ENCODE measurements around the gene CYP2S1. TPM values are rescaled to one million over a fixed set of nuclear protein-coding genes. Genes with fewer than 3 reads are reported as not detected.
"Not testable (repeated sequence)": the region's sequence is repeated elsewhere in the genome, so short reads cannot be mapped to it uniquely, and the experiment has no call there.

CYP2S1 gene
- total RNA-seq, 2 donors from 2014 or later, result 0.13 TPM; not detected in 1

DNA sequence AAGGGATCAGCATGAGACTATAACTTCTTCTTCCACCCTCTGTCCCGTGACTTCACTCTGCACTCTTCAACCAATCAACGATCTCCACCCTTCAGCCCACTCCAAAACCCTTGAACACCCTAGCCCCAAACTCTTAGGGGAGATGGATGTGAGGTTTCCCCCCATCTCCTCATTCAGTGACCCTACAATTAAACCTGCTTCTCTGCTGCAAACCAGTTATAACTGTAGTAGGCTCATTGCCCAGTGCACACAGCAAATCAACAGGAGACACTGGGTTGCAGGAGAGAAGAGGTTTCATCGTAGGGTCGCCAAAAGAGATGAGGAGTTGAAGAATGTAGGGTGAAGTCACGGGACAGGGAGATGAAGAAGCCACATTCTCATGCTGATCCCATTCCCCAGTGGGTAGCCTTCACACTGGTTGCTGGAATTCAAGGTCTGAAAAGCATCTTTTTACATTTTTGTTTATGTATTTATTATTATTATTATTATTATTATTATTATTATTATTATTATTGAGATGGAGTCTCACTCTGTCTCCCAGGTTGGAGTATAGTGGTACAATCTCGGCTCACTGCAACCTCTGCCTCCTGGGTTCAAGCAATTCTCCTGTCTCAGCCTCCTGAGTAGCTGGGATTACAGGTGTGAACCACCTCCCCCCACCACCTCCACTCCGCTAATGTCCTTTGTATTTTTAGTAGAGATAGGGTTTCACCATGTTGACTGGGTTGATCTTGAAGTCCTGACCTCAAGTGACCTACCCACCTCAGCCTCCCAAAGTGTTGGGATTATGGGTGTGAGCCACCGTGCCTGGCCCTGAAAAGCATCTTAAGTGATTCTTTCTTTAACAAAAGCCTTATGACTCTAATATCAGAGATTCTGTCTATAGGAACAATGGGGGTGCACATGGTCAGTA, 5.8 kb upstream of the CYP2S1 start:
- ATAC-seq (replicated peaks), result no peak
- Mint-ChIP-seq H3K27ac (no peak overlapping the region), H3K27me3 (peaks cover 17% of the 10 kb centered on the region), H3K9me3 (no peaks in the 10 kb centered on the region), H3K4me3 (no peak overlapping the region), H3K4me1 (no peaks in the 10 kb centered on the region), H3K36me3 (ENCODE audit: low read depth) (no peaks in the 10 kb centered on the region)

GRCh38 chr19:41187884-41188279, 5.1 kb upstream of the CYP2S1 start:
- H3K27ac Mint-ChIP-seq, result no peak overlapping the region

DNA sequence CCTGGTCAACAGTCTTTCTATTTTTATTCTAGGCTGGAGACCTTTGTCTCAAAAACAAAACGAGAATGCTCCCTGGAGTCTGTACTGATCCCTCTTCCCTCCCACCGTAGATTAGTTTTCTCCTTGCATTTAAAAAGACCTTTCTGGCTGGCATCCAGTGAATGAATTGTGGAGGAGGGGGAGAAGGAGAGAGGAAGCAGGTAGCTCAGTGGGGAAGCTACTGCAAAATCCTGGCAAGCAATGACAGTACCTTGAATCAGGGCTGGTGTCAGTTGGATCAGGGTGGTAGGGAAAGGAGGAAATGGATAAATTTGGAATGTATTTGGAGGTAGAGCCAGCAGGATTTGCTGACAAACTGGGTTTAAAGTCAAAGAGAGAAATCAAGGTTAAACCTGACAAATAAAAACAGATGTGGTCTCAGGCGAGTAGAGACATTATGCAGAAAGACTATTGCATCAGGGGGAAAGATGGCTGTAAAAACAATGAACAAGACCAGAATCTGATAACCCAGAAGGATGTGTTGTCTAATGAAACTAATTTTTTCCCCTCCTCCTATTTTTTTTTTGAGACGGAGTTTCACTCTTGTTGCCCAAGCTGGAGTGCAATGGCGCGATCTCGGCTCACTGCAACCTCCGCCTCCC, 3.5 kb upstream of the CYP2S1 start:
- peaks cover 32% of the 10 kb centered on the region for H3K27me3 Mint-ChIP-seq
- peaks cover 11% of the 10 kb centered on the region for H3K4me1 Mint-ChIP-seq
- no peak for ATAC-seq (replicated peaks)
- no peak overlapping the region for H3K4me3 Mint-ChIP-seq
- H3K9me3 Mint-ChIP-seq, result no peaks in the 10 kb centered on the region
- H3K36me3 Mint-ChIP-seq (ENCODE audit: low read depth), result no peaks in the 10 kb centered on the region
- H3K27ac Mint-ChIP-seq, result no peak overlapping the region

More at GRCh38 chr19:41187884-41188279, 5.1 kb upstream of the CYP2S1 start:
- no peak overlapping the region for H3K4me3 Mint-ChIP-seq
- H3K36me3 Mint-ChIP-seq (ENCODE audit: low read depth), result no peaks in the 10 kb centered on the region
- no peaks in the 10 kb centered on the region for H3K9me3 Mint-ChIP-seq
- H3K4me1 Mint-ChIP-seq, result peaks cover 5% of the 10 kb centered on the region
- no peak for ATAC-seq (replicated peaks)
- H3K27me3 Mint-ChIP-seq, result peaks cover 24% of the 10 kb centered on the region

- Mint-ChIP-seq H3K4me3 (peak overlapping the region; percentile 30), H3K4me1 (peaks cover 11% of the 10 kb centered on the region), H3K36me3 (ENCODE audit: low read depth) (no peaks in the 10 kb centered on the region), H3K9me3 (no peaks in the 10 kb centered on the region), H3K27me3 (peaks cover 37% of the 10 kb centered on the region), H3K27ac (peak overlapping the region; percentile 44)
- no peak for ATAC-seq (replicated peaks)
These were observed 574 bp downstream of the CYP2S1 start for GRCh38 chr19:41193430-41194156.

GRCh38 chr19:41194157-41194552, 1.1 kb downstream of the CYP2S1 start:
- H3K27me3 Mint-ChIP-seq, result peaks cover 40% of the 10 kb centered on the region
- ATAC-seq (replicated peaks), result no peak
- peaks cover 11% of the 10 kb centered on the region for H3K4me1 Mint-ChIP-seq
- peak overlapping the region; percentile 30 for H3K4me3 Mint-ChIP-seq
- no peaks in the 10 kb centered on the region for H3K9me3 Mint-ChIP-seq
- no peak overlapping the region for H3K27ac Mint-ChIP-seq
- H3K36me3 Mint-ChIP-seq (ENCODE audit: low read depth), result no peaks in the 10 kb centered on the region

DNA sequence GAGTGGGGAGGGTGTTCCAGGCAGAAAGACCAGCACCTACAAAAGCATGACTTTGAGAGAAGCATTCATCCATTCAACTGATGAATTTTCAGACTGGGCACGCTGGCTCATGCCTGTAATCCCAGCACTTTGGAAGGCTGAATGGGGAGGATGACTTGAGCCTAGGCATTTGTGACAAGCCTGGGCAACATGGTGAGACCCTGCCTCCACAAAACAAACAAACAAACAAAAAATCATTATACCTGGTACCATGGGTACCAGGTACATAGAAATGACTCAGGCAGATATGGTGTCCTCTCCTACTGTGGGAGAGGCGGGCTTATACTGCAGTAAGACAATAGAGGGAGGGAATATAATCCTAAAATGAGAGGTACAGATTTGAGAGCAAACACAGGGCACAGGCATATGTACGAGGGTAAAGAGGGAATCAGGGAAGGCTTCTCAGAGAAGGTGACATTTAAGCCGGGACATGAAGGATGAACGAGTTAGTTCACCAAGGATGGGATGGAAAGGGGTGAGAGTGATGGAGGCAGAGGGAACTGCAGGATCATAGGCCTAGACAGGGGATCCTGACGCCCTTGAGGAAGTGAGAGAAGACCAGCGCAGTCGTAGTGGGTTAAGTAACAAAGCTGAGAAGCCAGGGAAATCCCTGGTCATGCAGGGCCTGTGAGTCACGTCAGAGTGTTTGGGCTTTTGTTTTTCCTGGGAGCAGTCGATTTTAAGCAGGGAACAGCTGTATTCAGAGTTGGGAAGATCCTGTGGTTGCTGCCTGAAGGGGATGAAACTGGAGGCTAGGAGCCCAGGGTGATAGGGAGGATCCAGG, 2.9 kb downstream of the CYP2S1 start:
- no peak overlapping the region for H3K4me3 Mint-ChIP-seq
- H3K27me3 Mint-ChIP-seq, result peaks cover 30% of the 10 kb centered on the region
- no peaks in the 10 kb centered on the region for H3K9me3 Mint-ChIP-seq
- H3K36me3 Mint-ChIP-seq (ENCODE audit: low read depth), result no peaks in the 10 kb centered on the region
- H3K4me1 Mint-ChIP-seq, result peaks cover 11% of the 10 kb centered on the region
- H3K27ac Mint-ChIP-seq, result no peak overlapping the region
- no peak for ATAC-seq (replicated peaks)

- Mint-ChIP-seq H3K36me3 (ENCODE audit: low read depth) (no peaks in the 10 kb centered on the region), H3K27ac (no peak overlapping the region), H3K4me1 (peaks cover 5% of the 10 kb centered on the region), H3K4me3 (no peak overlapping the region), H3K9me3 (no peaks in the 10 kb centered on the region), H3K27me3 (peaks cover 14% of the 10 kb centered on the region)
- ATAC-seq (replicated peaks), result no peak
These were observed 5.5 kb downstream of the CYP2S1 start for GRCh38 chr19:41198559-41198958.

- H3K27ac Mint-ChIP-seq, result no peak overlapping the region
- no peaks in the 10 kb centered on the region for H3K36me3 Mint-ChIP-seq (ENCODE audit: low read depth)
- ATAC-seq (replicated peaks), result no peak
- H3K4me3 Mint-ChIP-seq, result no peak overlapping the region
- peaks cover 3% of the 10 kb centered on the region for H3K27me3 Mint-ChIP-seq
- peaks cover 18% of the 10 kb centered on the region for H3K4me1 Mint-ChIP-seq
- H3K9me3 Mint-ChIP-seq, result no peaks in the 10 kb centered on the region
These were observed 10.4 kb downstream of the CYP2S1 start for GRCh38 chr19:41203371-41203770.

DNA sequence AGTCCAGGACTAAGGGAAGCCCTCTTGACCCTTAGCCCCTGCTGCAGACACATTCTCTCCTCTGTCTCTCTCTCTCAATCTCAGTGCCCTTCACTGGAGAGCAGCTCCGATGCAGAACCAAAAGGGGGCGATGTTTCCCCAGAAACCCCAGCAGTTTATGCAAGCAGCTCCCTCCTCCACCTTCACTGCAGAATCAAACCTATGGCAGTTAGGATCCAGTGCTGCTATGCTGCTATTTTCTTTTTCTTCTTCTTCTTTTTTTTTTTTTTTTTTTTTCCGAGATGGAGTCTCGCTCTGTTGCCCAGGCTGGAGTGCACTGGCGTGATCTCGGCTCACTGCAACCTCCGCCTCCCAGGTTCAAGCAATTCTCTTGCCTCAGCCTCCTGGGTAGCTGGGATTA, 11.3 kb downstream of the CYP2S1 start:
- peak overlapping the region; percentile 63 for H3K27ac Mint-ChIP-seq
- peaks cover 18% of the 10 kb centered on the region for H3K4me1 Mint-ChIP-seq
- not testable (repeated sequence) for H3K4me3 Mint-ChIP-seq; H3K9me3 Mint-ChIP-seq; H3K27me3 Mint-ChIP-seq; H3K36me3 Mint-ChIP-seq (ENCODE audit: low read depth)
- peak; percentile 97 for ATAC-seq (replicated peaks)

DNA sequence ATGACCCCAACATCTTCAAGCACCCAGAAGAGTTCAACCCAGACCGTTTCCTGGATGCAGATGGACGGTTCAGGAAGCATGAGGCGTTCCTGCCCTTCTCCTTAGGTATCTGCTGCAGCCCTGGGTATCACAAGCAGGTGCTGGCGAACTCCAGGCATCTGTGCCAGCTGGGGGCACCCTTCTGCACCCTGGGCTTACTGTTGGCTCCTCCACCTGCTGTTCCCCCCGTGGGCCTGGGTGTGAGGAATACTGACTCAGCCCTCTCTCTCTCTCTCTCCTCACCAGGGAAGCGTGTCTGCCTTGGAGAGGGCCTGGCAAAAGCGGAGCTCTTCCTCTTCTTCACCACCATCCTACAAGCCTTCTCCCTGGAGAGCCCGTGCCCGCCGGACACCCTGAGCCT, 13.0 kb downstream of the CYP2S1 start:
- ATAC-seq (replicated peaks), result peak; percentile 47
- Mint-ChIP-seq H3K36me3 (ENCODE audit: low read depth) (no peaks in the 10 kb centered on the region), H3K4me3 (no peak overlapping the region), H3K4me1 (peaks cover 18% of the 10 kb centered on the region), H3K27me3 (no peaks in the 10 kb centered on the region), H3K9me3 (no peaks in the 10 kb centered on the region), H3K27ac (no peak overlapping the region)

- ATAC-seq (replicated peaks), result no peak
- H3K27ac Mint-ChIP-seq, result no peak overlapping the region
- no peak overlapping the region for H3K4me3 Mint-ChIP-seq
- no peaks in the 10 kb centered on the region for H3K36me3 Mint-ChIP-seq (ENCODE audit: low read depth)
- no peaks in the 10 kb centered on the region for H3K27me3 Mint-ChIP-seq
- H3K4me1 Mint-ChIP-seq, result peaks cover 18% of the 10 kb centered on the region
- H3K9me3 Mint-ChIP-seq, result no peaks in the 10 kb centered on the region
These were observed 13.4 kb downstream of the CYP2S1 start for GRCh38 chr19:41206456-41206855.

DNA sequence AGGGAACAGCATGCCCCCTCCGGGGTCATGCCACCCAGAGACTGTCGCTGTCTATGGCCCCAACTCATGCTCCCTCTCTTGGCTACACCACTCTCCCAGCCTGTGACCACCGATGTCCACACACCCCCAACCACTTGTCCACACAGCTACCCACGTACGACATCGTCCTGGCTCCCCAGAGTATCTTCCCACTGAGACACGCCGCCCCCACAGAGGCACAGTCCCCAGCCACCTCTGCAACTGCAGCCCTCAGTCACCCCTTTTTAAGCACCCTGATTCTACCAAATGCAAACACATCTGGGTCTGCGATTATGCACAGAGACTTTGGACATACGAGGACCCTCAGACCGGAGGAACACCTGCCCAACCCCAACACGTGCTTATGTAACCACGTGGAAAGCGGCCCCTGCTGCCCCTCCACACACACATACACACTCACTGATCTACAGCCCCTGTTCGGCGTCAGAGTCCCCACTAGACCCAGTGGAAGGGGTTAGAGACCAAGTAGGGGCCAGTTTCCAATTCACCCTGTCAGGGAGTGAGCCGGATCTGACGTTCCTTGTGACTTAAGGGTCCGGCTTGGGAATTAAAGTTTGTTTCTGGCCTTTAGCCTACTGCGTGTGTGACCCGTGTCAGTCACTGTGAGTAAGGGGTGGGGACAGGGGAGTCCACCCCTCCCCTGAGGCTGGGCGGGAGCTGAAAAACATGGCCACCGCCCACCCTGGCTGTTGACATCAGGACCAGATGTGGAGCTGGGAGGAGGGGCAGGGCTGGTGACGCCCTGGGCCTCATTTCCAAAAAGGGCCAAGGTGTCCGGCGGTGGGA, 14.1 kb downstream of the CYP2S1 start:
- no peaks in the 10 kb centered on the region for H3K36me3 Mint-ChIP-seq (ENCODE audit: low read depth)
- no peaks in the 10 kb centered on the region for H3K27me3 Mint-ChIP-seq
- H3K27ac Mint-ChIP-seq, result no peak overlapping the region
- peaks cover 18% of the 10 kb centered on the region for H3K4me1 Mint-ChIP-seq
- no peak overlapping the region for H3K4me3 Mint-ChIP-seq
- ATAC-seq (replicated peaks), result no peak
- no peaks in the 10 kb centered on the region for H3K9me3 Mint-ChIP-seq

- H3K4me1 Mint-ChIP-seq, result no peaks in the 10 kb centered on the region
These were observed 21.1 kb downstream of the CYP2S1 start for GRCh38 chr19:41214161-41214560.

More at GRCh38 chr19:41214161-41214560, 21.1 kb downstream of the CYP2S1 start:
- no peaks in the 10 kb centered on the region for H3K9me3 Mint-ChIP-seq
- no peaks in the 10 kb centered on the region for H3K36me3 Mint-ChIP-seq (ENCODE audit: low read depth)
- no peak overlapping the region for H3K27ac Mint-ChIP-seq
- no peak overlapping the region for H3K4me3 Mint-ChIP-seq
- H3K27me3 Mint-ChIP-seq, result peaks cover 17% of the 10 kb centered on the region
- no peak for ATAC-seq (replicated peaks)

All from activated T-helper 17 cell treated with anti-CD3 and anti-CD28 coated beads, Interleukin-2, amount 50 U/mL, for 72 hours (primary cell).